ENCODE measurements around the gene ZNF547.
"Not testable (repeated sequence)": the region's sequence is repeated elsewhere in the genome, so short reads cannot be mapped to it uniquely, and the experiment has no call there.

DNA sequence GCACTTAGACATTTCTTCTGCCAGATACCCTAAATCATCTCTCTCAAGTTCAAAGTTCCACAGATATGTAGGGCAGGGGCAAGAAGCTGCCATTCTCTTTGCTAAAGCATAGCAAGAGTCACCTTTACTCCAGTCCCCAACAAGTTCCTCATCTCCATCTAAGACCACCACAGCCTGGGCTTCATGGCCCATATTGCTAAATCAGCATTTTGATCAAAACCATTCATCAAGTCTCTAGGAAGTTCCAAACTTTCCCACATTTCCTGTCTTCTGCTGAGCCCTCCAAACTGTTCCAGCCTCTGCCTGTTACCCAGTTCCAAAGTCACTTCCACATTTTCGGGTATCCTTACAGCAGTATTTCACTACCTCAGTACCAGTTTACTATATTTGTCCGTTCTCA is 11.3 kb downstream of the ZNF547 start:
- TF ChIP-seq CBX8 (IDR thresholded peaks at IDR 0.05); ZC3H11A (IDR thresholded peaks at IDR 0.05); NFE2L2 (conservative IDR thresholded peaks at IDR 0.05; ENCODE audit: low read length); POLR2AphosphoS2 (conservative IDR thresholded peaks at IDR 0.05; ENCODE audit: low read length); FOSB (CRISPR knock-in tag; IDR thresholded peaks at IDR 0.05); PHF8 (IDR thresholded peaks at IDR 0.05; ENCODE audit: borderline replicate concordance, low read depth); JUNB (IDR thresholded peaks at IDR 0.05); EP300 (IDR thresholded peaks at IDR 0.05); RAD21 (conservative IDR thresholded peaks at IDR 0.05 in 1 of 2, IDR thresholded peaks at IDR 0.05 in 1 of 2); SMC3 (IDR thresholded peaks at IDR 0.05): not testable (repeated sequence)
- TF ChIP-seq, protein P1, sequence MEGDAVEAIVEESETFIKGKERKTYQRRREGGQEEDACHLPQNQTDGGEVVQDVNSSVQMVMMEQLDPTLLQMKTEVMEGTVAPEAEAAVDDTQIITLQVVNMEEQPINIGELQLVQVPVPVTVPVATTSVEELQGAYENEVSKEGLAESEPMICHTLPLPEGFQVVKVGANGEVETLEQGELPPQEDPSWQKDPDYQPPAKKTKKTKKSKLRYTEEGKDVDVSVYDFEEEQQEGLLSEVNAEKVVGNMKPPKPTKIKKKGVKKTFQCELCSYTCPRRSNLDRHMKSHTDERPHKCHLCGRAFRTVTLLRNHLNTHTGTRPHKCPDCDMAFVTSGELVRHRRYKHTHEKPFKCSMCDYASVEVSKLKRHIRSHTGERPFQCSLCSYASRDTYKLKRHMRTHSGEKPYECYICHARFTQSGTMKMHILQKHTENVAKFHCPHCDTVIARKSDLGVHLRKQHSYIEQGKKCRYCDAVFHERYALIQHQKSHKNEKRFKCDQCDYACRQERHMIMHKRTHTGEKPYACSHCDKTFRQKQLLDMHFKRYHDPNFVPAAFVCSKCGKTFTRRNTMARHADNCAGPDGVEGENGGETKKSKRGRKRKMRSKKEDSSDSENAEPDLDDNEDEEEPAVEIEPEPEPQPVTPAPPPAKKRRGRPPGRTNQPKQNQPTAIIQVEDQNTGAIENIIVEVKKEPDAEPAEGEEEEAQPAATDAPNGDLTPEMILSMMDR (IDR thresholded peaks at IDR 0.05), result not testable (repeated sequence)
- TF ChIP-seq, protein P2, sequence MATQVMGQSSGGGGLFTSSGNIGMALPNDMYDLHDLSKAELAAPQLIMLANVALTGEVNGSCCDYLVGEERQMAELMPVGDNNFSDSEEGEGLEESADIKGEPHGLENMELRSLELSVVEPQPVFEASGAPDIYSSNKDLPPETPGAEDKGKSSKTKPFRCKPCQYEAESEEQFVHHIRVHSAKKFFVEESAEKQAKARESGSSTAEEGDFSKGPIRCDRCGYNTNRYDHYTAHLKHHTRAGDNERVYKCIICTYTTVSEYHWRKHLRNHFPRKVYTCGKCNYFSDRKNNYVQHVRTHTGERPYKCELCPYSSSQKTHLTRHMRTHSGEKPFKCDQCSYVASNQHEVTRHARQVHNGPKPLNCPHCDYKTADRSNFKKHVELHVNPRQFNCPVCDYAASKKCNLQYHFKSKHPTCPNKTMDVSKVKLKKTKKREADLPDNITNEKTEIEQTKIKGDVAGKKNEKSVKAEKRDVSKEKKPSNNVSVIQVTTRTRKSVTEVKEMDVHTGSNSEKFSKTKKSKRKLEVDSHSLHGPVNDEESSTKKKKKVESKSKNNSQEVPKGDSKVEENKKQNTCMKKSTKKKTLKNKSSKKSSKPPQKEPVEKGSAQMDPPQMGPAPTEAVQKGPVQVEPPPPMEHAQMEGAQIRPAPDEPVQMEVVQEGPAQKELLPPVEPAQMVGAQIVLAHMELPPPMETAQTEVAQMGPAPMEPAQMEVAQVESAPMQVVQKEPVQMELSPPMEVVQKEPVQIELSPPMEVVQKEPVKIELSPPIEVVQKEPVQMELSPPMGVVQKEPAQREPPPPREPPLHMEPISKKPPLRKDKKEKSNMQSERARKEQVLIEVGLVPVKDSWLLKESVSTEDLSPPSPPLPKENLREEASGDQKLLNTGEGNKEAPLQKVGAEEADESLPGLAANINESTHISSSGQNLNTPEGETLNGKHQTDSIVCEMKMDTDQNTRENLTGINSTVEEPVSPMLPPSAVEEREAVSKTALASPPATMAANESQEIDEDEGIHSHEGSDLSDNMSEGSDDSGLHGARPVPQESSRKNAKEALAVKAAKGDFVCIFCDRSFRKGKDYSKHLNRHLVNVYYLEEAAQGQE (IDR thresholded peaks at IDR 0.05), result not testable (repeated sequence)
- TF ChIP-seq, protein P3, sequence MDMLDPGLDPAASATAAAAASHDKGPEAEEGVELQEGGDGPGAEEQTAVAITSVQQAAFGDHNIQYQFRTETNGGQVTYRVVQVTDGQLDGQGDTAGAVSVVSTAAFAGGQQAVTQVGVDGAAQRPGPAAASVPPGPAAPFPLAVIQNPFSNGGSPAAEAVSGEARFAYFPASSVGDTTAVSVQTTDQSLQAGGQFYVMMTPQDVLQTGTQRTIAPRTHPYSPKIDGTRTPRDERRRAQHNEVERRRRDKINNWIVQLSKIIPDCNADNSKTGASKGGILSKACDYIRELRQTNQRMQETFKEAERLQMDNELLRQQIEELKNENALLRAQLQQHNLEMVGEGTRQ (IDR thresholded peaks at IDR 0.05), result not testable (repeated sequence)

Data from A549 (cell line).